Coronary artery (tissue), 2 donors: ENCODE results near the gene MIB2.

Source experiments
- DNase-seq: peaks from one replicate; pipeline ENCODE4 v3.0.0-alpha.2; 2017; ENCODE audit warnings: low spot score
- H3K27ac ChIP-seq, 2 donors: fragments of 200-600 bp; sonication (generic); one replicate each; pipeline ENCODE4 v1.5.1; 2016 to 2019
- H3K4me3 ChIP-seq: fragments of 200-600 bp; sonication (generic); 2 replicates; pipeline ENCODE4 v1.5.1; 2016; ENCODE audit warnings: mild to moderate bottlenecking, moderate library complexity
- CTCF ChIP-seq: fragments of 200-600 bp; sonication (generic); IDR thresholded peaks from one replicate; pipeline ENCODE4 v1.5.1; 2019; ENCODE audit warnings: antibody characterized with exemption

MIB2 gene

GRCh38 chr1:1602968-1603506 is 12.3 kb upstream of the MIB2 start:
- Histone ChIP-seq H3K4me3 (no peak overlapping the region), H3K27ac (no peak overlapping the region)
- no peak for DNase-seq
- no peak for TF ChIP-seq CTCF

GRCh38 chr1:1603671-1604373 is 11.5 kb upstream of the MIB2 start:
- no peak for TF ChIP-seq CTCF
- Histone ChIP-seq H3K27ac (no peak overlapping the region), H3K4me3 (no peak overlapping the region)
- no peak for DNase-seq

- no peak for TF ChIP-seq CTCF
- DNase-seq = no peak
- H3K4me3 ChIP-seq = no peak overlapping the region
- H3K27ac ChIP-seq = no peak overlapping the region
These were observed 10.8 kb upstream of the MIB2 start for GRCh38 chr1:1604374-1605033.

GRCh38 chr1:1605034-1605591 is 10.2 kb upstream of the MIB2 start:
- no peak for TF ChIP-seq CTCF
- DNase-seq = no peak

GRCh38 chr1:1605724-1606123 is 9.6 kb upstream of the MIB2 start:
- H3K4me3 ChIP-seq = no peak overlapping the region
- no peak for DNase-seq
- H3K27ac ChIP-seq = no peak overlapping the region
- no peak for TF ChIP-seq CTCF

More at GRCh38 chr1:1605034-1605591, 10.2 kb upstream of the MIB2 start:
- H3K27ac ChIP-seq = no peak overlapping the region
- no peak overlapping the region for H3K4me3 ChIP-seq

GRCh38 chr1:1606232-1606631 is 9.1 kb upstream of the MIB2 start:
- TF ChIP-seq CTCF = no peak
- Histone ChIP-seq H3K4me3 (no peak overlapping the region), H3K27ac (no peak overlapping the region)
- no peak for DNase-seq
